ENCODE results near the gene SMIM28. TPM values are rescaled to one million over a fixed set of nuclear protein-coding genes. Genes with fewer than 3 reads are reported as not detected.

SMIM28 gene
- total and polyA plus RNA-seq, 9 of the 15 experiments (the other 6 are each of a cell fraction or from before 2014, with no cell fraction given): not detected

GRCh38 chr6:138424004-138424904 is 46.5 kb downstream of the SMIM28 start (continued):
- TF ChIP-seq ZNF318 (IDR thresholded peaks at IDR 0.05; ENCODE audit: borderline replicate concordance in 1 of 2, low read depth in 1 of 2): no peak
- no peak for TF ChIP-seq HIVEP1 (CRISPR knock-in tag; IDR thresholded peaks at IDR 0.05)
- TF ChIP-seq HDAC8 (tag; IDR thresholded peaks at IDR 0.05): no peak
- TF ChIP-seq VEZF1 (CRISPR knock-in tag; IDR thresholded peaks at IDR 0.05): no peak
- no peak for TF ChIP-seq ZNF695 (CRISPR knock-in tag; IDR thresholded peaks at IDR 0.05)
- no peak for TF ChIP-seq CREB3 (tag; conservative IDR thresholded peaks at IDR 0.05; ENCODE audit: low read depth)
- no peak for TF ChIP-seq GTF2E2 (tag; IDR thresholded peaks at IDR 0.05)
- TF ChIP-seq GABPA (tag; conservative IDR thresholded peaks at IDR 0.05; ENCODE audit: low read depth): no peak
- no peak for TF ChIP-seq SMAD2 (IDR thresholded peaks at IDR 0.05; ENCODE audit: low read depth, low read length)
- no peak for TF ChIP-seq ZBTB26 (CRISPR knock-in tag; IDR thresholded peaks at IDR 0.05)
